GM12801 (cell line): ENCODE measurements around the gene MRRF.

Experiments used
- TF ChIP-seq, protein P1 (sequence below): IDR thresholded peaks from one replicate; pipeline ENCODE4 v1.5.1; 2011; ENCODE audit warnings: control low read depth; ENCODE audit not compliant: insufficient read length; ENCODE audit errors: extremely low read depth

The MRRF gene

DNA sequence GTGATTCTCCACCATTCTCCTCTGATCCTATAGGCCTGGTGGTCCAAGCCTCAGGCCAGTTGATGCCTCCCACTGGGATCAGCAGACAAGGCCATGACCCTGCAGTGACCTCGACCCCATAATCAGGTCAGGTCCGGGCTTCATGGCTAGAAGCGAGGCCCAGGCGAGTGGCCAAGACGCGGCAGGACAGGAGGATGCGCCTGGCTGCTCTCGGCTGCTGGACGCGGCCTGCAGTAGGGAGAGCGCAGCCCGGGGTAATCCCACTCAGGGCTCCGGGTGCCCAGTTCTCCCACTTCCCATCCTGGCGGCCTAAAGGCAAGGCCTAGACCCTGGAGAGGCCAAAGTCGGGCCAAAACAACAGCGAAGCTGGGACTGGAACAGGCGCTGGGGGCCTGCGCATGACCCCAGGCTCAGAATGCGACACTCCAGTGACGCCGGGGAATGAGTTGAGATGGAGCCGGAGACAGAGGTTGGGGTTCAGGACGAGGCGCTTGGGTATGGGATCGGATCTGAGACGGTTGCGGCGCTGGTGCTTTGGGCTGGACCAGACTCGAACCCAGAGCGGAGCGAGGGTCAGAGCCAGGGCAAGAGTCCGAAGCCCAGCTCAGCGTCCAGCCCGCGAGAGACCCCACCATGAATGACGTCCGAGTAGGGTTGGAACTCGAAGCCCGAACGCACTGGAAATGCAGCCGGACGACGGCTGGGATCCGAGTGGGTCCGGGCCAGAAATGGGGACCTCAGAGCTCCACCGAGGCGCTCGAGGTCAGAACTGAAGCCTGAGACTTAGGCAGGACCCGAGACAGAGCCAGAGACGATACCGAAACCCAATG, 39.2 kb upstream of the MRRF start:
- TF ChIP-seq, protein P1, sequence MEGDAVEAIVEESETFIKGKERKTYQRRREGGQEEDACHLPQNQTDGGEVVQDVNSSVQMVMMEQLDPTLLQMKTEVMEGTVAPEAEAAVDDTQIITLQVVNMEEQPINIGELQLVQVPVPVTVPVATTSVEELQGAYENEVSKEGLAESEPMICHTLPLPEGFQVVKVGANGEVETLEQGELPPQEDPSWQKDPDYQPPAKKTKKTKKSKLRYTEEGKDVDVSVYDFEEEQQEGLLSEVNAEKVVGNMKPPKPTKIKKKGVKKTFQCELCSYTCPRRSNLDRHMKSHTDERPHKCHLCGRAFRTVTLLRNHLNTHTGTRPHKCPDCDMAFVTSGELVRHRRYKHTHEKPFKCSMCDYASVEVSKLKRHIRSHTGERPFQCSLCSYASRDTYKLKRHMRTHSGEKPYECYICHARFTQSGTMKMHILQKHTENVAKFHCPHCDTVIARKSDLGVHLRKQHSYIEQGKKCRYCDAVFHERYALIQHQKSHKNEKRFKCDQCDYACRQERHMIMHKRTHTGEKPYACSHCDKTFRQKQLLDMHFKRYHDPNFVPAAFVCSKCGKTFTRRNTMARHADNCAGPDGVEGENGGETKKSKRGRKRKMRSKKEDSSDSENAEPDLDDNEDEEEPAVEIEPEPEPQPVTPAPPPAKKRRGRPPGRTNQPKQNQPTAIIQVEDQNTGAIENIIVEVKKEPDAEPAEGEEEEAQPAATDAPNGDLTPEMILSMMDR: no peak

DNA sequence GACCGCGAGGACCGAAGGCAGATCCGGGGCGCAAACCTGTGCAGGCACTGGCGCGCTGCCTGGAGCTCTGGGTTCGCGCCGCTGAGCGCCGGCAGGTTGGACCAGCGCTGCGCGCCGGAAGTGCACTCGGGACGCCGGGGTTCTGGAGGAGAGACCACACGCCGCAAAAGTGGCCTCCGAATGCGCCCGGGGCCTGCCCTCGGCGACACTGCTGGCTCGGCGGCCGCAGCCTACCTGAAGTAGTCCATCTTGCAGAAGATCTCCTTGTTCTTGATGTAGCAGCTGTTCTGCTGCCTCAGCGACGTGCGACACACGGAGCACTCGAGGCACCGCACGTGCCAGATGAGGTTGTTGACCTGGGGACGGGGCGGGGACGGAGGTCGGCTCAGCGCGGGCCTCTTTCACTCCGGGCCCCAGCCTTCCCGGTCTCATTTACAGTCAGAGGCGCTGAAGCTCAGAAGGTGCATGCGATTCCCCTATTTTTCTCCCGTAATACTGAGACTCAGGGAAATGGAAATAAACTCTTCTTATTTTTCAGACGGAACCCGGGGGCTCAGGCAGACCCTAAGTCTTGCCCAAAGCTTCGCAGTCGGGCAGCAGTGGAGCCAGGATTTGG, 38.4 kb upstream of the MRRF start:
- TF ChIP-seq, protein P1: no peak

DNA sequence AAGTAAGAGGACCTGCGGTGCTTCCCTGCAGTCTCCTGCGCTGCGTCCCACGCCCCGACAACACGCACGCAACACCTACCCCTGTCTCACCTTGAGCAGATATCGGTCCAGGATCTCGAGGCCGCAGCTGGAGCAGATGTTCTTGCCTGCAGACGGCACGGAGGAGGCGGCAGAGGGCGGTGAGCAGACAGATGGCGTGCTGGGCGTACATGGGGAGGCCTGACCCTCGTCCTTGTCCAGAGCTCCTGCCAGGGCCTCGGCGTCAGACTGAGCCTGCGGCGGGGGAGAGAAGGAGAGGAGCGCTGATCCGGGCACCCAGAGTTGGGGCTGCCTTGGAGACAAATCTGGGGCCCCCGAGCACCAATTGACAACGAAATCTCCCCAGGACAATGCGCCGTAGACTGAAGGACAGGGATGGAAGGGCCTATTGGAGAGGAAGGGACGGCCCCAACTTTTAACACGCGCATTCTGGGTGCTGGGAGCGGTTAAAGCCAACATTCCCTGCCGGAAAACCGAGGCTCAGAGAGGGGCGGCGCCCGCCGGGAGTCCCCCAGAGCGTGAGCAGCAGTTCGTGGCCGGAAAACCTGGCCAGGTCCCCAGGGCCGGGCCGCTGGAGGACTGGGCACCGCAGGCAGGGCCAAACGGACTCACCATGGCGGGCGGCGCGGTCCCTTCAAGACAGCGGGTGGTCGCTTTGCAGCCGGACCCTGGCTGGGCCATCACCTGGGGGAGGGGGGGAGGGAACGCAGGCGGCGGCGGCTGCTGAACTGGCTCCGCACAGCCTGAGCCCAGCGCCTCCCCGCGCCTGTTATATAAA, 37.7 kb upstream of the MRRF start:
- TF ChIP-seq, protein P1: no peak

DNA sequence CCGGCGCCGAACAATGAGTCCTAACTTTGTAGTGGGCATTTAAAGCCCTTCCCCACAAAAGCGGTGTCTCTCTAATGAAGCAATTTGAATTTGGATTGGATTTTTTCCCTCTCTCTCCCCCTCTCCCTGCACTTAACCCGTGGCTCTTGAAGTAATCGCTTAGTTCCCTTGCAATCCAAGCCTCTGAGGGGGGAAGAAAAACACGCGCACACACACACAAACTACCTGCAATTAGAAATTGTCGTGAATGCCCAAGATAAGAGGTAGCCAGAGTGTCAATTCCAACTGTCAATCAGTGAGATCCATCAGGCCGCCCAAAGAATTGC, 37.1 kb upstream of the MRRF start:
- TF ChIP-seq, protein P1: no peak

DNA sequence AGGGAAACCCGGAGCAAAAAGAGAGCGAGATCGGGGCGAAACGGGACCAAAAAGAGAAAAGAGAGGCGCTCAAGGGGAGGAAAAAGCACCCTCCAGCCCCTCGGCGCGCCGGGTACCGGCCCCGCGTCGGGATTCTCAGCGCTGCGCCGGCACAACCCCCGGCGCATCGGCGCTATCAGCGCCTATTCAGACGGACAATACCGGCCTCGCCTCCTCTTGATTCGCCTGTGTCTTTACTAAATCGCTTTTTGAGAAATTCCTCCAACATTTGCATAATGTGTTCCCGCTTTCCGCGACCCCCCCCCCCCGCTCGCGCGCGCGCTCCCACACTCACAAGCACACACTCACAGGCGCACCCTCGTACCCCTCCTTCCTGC, 36.5 kb upstream of the MRRF start:
- TF ChIP-seq, protein P1: no peak

DNA sequence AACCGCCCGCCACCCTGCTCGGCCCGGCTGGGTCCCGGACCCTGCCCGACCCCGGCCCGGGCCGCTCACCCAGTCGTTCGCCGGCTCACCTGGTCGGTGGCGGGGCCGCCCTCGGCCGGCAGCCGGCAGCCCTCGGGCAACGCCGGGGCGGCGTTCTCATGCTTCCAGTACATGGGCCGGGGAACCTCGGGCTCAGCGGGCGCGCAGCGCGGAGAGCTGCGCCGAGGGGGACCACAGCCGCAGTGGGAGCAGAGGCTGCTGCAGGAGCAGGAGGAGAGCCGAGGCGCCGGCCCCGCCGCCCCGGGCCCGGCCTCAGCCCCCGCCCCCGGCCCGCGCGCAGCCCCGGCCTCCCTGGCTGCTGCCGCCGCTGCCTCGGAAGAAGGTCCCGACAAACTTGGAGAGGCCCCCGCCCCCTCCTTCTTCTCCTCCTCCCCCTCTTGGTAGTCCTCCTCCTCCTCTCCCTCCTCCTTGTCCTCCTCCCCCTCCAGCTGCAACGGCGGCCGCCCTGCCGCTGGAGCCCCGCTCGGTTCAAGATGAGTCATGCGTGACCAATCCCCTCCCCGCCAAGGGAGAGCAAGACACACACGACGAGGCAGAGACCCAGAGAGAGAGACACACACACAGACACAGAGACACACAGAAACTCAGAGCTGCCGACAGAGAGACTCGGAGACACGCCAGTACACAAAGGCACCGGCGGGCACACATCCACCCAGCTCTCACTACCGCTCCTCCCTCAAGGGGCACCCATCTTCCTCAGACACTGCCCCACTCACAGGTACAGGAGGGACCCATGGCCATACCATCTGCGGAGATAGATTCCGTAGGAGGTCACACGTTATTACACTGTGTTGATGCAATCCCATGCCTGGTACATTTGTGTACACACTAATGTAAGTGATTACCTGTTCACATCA, 35.9 kb upstream of the MRRF start, which contains the start of gene LHX6:
LHX6 (minus strand) TSS at position 390 of the 917 bp plus-strand sequence; CDS start at position 173, 217 bp downstream.
- TF ChIP-seq, protein P1: no peak

DNA sequence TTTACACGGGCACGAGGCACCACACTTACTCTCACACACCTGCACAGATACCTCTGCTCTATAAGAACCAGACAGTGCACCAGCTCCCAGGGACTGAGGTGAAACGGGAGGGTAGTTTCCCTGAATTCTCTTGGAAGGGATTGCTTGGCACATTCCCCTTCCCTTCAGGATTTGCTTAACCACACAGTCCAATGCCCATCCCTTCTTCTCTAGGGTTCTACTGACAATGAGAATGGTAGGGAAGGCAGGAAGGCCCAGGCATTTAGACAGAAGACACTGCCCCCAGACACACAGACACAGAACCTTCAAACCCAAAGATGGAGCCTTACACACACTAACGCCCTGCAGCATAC, 35.2 kb upstream of the MRRF start:
- TF ChIP-seq, protein P1: no peak
